Measurements from ENCODE around the gene GPC1.

Gene GPC1

DNA sequence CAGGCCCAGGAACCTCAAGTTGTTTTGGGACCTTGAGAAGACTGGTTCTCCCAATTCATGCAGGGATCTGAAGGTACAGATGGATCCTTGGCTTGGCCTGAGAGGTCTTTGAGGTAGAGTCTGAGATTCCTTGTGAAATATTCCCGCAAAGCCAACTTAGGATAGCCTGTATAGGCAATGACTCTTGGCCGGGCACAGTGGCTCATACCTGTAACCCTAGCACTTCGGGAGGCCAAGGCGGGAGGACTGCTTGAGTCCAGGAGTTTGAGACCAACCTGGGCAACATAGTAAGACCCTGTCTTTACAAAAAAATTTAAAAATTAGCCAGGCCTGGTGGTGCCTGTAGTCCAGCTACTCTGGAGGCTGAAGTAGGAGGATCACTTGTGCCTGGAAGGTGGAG lies 81.9 kb downstream of the GPC1 start:
- H3K4me3 ChIP-seq (ENCODE audit: insufficient read depth, low read depth, low read length) = no peak overlapping the region
- H3K27me3 ChIP-seq (ENCODE audit: control insufficient read depth, insufficient read depth, low read length, poor library complexity, severe bottlenecking) = peaks cover 24% of the 10 kb centered on the region
- no peaks in the 10 kb centered on the region for H3K9me3 ChIP-seq (ENCODE audit: control insufficient read depth, low read length)
- 92 to 94% methylated on average over 4 of the region's 4 CpGs for WGBS, 2 experiments
- H3K4me1 ChIP-seq (ENCODE audit: control insufficient read depth, insufficient read depth, low read length) = peaks cover 13% of the 10 kb centered on the region
- no peak overlapping the region for H3K27ac ChIP-seq (ENCODE audit: insufficient read depth, low read depth, low read length, poor library complexity, severe bottlenecking)
- no peaks in the 10 kb centered on the region for H3K36me3 ChIP-seq (ENCODE audit: control insufficient read depth, insufficient read depth, low read length)
